GM20000 (cell line): ENCODE results near the gene ETDA.

Source experiments
- DNase-seq: peaks from one replicate; pipeline ENCODE4 v3.0.0; 2012; ENCODE audit warnings: low spot score
- TF ChIP-seq, protein P1 (sequence below): IDR thresholded peaks from 2 replicates; pipeline ENCODE4 v1.5.1; 2012; ENCODE audit warnings: mild to moderate bottlenecking, control low read depth; ENCODE audit errors: extremely low read depth, missing control alignments

ETDA gene

GRCh38 chrX:135275973-135276372 lies 24.1 kb downstream of the ETDA start:
- TF ChIP-seq, protein P1, sequence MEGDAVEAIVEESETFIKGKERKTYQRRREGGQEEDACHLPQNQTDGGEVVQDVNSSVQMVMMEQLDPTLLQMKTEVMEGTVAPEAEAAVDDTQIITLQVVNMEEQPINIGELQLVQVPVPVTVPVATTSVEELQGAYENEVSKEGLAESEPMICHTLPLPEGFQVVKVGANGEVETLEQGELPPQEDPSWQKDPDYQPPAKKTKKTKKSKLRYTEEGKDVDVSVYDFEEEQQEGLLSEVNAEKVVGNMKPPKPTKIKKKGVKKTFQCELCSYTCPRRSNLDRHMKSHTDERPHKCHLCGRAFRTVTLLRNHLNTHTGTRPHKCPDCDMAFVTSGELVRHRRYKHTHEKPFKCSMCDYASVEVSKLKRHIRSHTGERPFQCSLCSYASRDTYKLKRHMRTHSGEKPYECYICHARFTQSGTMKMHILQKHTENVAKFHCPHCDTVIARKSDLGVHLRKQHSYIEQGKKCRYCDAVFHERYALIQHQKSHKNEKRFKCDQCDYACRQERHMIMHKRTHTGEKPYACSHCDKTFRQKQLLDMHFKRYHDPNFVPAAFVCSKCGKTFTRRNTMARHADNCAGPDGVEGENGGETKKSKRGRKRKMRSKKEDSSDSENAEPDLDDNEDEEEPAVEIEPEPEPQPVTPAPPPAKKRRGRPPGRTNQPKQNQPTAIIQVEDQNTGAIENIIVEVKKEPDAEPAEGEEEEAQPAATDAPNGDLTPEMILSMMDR: no peak
- no peak for DNase-seq

DNA sequence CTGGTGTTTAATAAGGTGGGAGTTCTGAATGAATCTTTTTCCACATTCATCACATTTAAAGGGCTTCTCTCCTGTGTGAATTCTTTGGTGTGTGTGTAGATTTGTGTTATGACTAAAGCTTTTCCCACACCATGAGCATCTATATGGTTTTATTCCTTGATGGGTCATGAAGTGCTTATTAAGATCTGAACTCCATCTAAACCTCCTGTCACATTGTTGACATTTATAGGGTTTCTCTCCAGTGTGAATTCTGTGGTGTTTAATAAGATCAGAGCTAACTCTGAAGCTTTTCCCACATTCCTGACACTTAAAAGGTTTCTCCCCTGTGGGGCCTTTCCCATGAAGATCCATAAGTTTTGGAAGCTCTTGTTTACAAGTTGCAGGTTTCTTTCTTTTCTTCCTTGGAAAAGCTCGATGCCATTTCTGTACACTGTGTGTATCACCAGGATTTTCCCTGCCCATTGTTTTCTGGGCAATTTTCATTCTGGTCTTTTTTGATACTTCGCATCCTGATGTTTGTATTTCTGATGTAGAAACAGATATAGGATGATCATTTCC lies 35.5 kb downstream of the ETDA start:
- no peak for DNase-seq
- TF ChIP-seq, protein P1: no peak

DNA sequence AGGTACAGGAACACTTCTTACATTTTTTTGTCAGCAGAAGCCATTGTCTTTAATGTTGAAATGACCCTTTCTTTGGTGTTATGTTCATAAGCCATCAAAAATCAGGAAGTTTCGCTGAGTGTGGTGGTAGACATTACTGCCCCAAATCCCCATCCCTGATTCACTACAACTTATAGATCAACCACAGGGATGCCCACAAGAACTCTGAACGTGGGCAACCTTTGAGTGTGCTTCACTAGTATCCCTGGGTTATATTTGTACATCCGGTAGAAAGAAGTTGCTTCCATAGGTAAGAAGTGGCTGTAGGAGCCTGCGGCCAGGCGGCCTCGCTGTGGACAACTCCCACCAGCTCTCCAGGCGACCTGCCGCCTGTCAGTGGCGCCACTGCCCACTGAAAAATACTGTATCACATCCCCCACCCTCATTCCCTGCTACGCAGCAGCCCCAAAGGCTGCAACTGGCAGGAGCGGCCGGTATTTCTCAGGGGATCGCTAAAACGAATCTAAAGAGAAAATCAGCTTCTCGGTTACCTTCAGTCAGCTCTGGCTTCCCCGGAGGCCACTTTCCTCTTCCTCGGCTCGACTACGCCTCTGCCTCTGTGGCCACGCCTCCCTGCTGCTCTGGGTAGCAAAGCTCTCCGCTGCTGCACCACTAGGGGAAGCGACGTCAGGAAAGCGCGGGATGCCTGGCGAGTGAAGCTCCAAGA lies 43.5 kb downstream of the ETDA start:
- TF ChIP-seq, protein P1: peak; percentile 3
- peak; percentile 53 for DNase-seq

- DNase-seq: peak; percentile 4
- TF ChIP-seq, protein P1: no peak
Measured at GRCh38 chrX:135295944-135296305, 44.1 kb downstream of the ETDA start.

GRCh38 chrX:135302269-135302873 lies 50.5 kb downstream of the ETDA start:
- TF ChIP-seq, protein P1: no peak
- DNase-seq: no peak
